ENCODE results near the gene CRY2. TPM values are rescaled to one million over a fixed set of nuclear protein-coding genes. Genes with fewer than 3 reads are reported as not detected.
"Not testable (repeated sequence)": the region's sequence is repeated elsewhere in the genome, so short reads cannot be mapped to it uniquely, and the experiment has no call there.

The CRY2 gene
- total RNA-seq, 1 donor from 2014 or later = 23.8 TPM

GRCh38 chr11:45839204-45839603 lies 8.1 kb upstream of the CRY2 start:
- no peak overlapping the region for H3K27ac Mint-ChIP-seq (ENCODE audit: unreplicated experiment)
- H3K27me3 Mint-ChIP-seq (ENCODE audit: low read depth) = peaks cover 76% of the 10 kb centered on the region
- TF ChIP-seq CTCF (conservative IDR thresholded peaks at IDR 0.05) = no peak
- no peak for DNase-seq (ENCODE audit: low read depth, low spot score)
- H3K36me3 Mint-ChIP-seq (ENCODE audit: low read depth) = no peaks in the 10 kb centered on the region
- H3K4me3 Mint-ChIP-seq = no peak overlapping the region
- H3K9me3 Mint-ChIP-seq = no peaks in the 10 kb centered on the region
- H3K4me1 Mint-ChIP-seq = peaks cover 5% of the 10 kb centered on the region

GRCh38 chr11:45840251-45840650 lies 7.0 kb upstream of the CRY2 start:
- not testable (repeated sequence) for H3K27ac Mint-ChIP-seq (ENCODE audit: unreplicated experiment); H3K4me1 Mint-ChIP-seq; H3K36me3 Mint-ChIP-seq (ENCODE audit: low read depth); H3K4me3 Mint-ChIP-seq; H3K9me3 Mint-ChIP-seq; DNase-seq (ENCODE audit: low read depth, low spot score)
- H3K27me3 Mint-ChIP-seq (ENCODE audit: low read depth) = peaks cover 74% of the 10 kb centered on the region

DNA sequence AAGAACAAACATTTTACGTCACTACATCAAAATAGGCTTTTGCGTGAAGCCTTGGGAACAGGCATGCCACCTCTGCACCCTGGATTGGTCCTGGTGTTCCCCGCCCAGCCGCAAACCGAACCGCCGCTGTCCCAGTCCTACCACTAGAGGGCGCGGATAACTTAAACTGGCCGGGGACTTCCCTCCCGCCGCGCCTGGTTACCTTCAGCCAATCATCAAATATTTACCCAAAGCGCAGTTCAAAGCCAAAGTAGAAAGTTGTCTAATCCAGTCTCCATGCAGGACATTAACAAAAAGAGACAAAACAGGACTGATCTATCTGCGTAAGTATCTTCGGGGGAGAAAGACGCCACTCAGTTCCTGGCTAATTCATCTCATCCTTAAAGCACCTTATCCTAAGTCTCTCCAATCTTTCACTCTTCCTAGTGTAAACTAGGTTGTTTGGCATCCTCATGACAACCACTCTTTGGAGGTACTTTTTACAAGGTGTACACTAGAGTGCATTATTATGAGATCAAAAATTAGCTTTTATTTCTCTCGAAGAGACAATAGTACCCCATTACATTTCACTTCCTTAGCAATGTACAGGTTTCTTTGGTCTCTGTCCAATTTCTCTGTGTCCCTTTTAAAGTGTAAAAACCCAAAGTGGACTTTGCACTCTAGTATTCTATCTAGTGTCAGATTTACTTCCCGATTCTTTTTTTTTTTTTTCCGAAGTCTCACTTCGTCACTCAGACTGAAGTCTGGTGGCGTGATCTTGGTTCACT lies 3.9 kb upstream of the CRY2 start:
- peak; percentile 96 for TF ChIP-seq CTCF (conservative IDR thresholded peaks at IDR 0.05)
- Mint-ChIP-seq H3K9me3 (no peaks in the 10 kb centered on the region), H3K4me1 (peaks cover 15% of the 10 kb centered on the region), H3K4me3 (peak overlapping the region; percentile 5), H3K27me3 (ENCODE audit: low read depth) (peaks cover 66% of the 10 kb centered on the region), H3K27ac (ENCODE audit: unreplicated experiment) (no peak overlapping the region), H3K36me3 (ENCODE audit: low read depth) (no peaks in the 10 kb centered on the region)
- DNase-seq (ENCODE audit: low read depth, low spot score) = peak; percentile 90

GRCh38 chr11:45844822-45845578 lies 2.3 kb upstream of the CRY2 start:
- Mint-ChIP-seq H3K9me3 (no peaks in the 10 kb centered on the region), H3K27ac (ENCODE audit: unreplicated experiment) (no peak overlapping the region), H3K36me3 (ENCODE audit: low read depth) (no peaks in the 10 kb centered on the region), H3K4me3 (peak overlapping the region; percentile 63), H3K4me1 (peaks cover 25% of the 10 kb centered on the region), H3K27me3 (ENCODE audit: low read depth) (peaks cover 60% of the 10 kb centered on the region)
- DNase-seq (ENCODE audit: low read depth, low spot score) = no peak
- no peak for TF ChIP-seq CTCF (conservative IDR thresholded peaks at IDR 0.05)

DNA sequence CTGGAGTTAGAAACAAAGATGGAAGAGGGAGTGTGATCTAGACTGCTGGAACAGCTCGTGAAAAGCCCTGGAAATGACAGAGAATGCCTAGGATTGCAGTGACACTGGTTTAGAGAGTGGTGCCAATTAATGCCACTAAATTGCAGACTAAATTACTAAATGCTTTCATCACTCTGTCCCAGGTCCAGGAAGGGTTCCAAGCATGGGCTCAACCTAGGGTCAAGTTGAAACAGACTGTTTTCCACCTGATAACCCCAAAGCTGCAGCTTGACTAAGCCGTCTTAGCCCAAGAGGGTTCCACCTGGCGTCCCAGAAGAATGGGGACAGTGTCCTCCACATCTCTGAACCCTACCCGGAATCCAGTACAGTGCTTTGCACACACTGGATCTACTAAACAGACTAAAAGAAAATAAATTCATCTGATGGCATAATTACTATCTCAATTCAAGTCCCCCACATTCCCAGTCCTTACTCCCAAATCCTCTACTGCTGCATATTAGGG lies 1.1 kb upstream of the CRY2 start:
- H3K4me3 Mint-ChIP-seq = peak overlapping the region; percentile 89
- H3K9me3 Mint-ChIP-seq = no peaks in the 10 kb centered on the region
- H3K36me3 Mint-ChIP-seq (ENCODE audit: low read depth) = no peaks in the 10 kb centered on the region
- peaks cover 25% of the 10 kb centered on the region for H3K4me1 Mint-ChIP-seq
- H3K27me3 Mint-ChIP-seq (ENCODE audit: low read depth) = peaks cover 51% of the 10 kb centered on the region
- no peak for DNase-seq (ENCODE audit: low read depth, low spot score)
- no peak for TF ChIP-seq CTCF (conservative IDR thresholded peaks at IDR 0.05)
- H3K27ac Mint-ChIP-seq (ENCODE audit: unreplicated experiment) = no peak overlapping the region

- H3K27ac Mint-ChIP-seq (ENCODE audit: unreplicated experiment) = peak overlapping the region; percentile 59
- H3K4me3 Mint-ChIP-seq = peak overlapping the region; percentile 89
- no peak for TF ChIP-seq CTCF (conservative IDR thresholded peaks at IDR 0.05)
- H3K27me3 Mint-ChIP-seq (ENCODE audit: low read depth) = peaks cover 36% of the 10 kb centered on the region
- no peaks in the 10 kb centered on the region for H3K9me3 Mint-ChIP-seq
- peak; percentile 16 for DNase-seq (ENCODE audit: low read depth, low spot score)
- no peaks in the 10 kb centered on the region for H3K36me3 Mint-ChIP-seq (ENCODE audit: low read depth)
- H3K4me1 Mint-ChIP-seq = peaks cover 25% of the 10 kb centered on the region
These were observed 639 bp downstream of the CRY2 start for GRCh38 chr11:45847911-45848316.

All from neural crest cell (in vitro differentiated cells).